ENCODE data around the gene KRTAP16-1. TPM values are rescaled to one million over a fixed set of nuclear protein-coding genes. Genes with fewer than 3 reads are reported as not detected.

The KRTAP16-1 gene
- total RNA-seq, 1 experiment from 2014 or later = not detected

- no peak overlapping the region for H3K4me3 ChIP-seq (ENCODE audit: low read length)
- BruUV-seq (replicated peaks) = no TSS peak
- no peaks in the 10 kb centered on the region for H3K9me3 ChIP-seq (ENCODE audit: low read length)
- ATAC-seq = no peak
- no peak overlapping the region for H2AFZ ChIP-seq (ENCODE audit: low read length)
- no peak for TF ChIP-seq EZH2phosphoT487 (IDR thresholded peaks at IDR 0.05; ENCODE audit: borderline replicate concordance, low read length)
- TF ChIP-seq EZH2 (IDR thresholded peaks at IDR 0.05; ENCODE audit: low read length, unreplicated experiment) = no peak
- TF ChIP-seq CTCF (conservative IDR thresholded peaks at IDR 0.05; ENCODE audit: low read depth, low read length) = no peak
- no peak for DNase-seq
- H3K27me3 ChIP-seq (ENCODE audit: low read length) = no peaks in the 10 kb centered on the region
- no peak overlapping the region for H3K27ac ChIP-seq (ENCODE audit: low read length)
- H3K4me1 ChIP-seq (ENCODE audit: insufficient read depth, low read length) = no peaks in the 10 kb centered on the region
- no peaks in the 10 kb centered on the region for H4K20me1 ChIP-seq (ENCODE audit: low read length)
- H3K36me3 ChIP-seq (ENCODE audit: low read depth, low read length) = no peaks in the 10 kb centered on the region
- no peak overlapping the region for H3K4me2 ChIP-seq (ENCODE audit: low read length)
- H3K79me2 ChIP-seq (ENCODE audit: low read length) = no peaks in the 10 kb centered on the region
- CTCF ChIA-PET = no interaction called here
- intact Hi-C loops (cut with micrococcal nuclease) = no loop called here
- H3F3A ChIP-seq (ENCODE audit: low read length, unreplicated experiment) = no peaks in the 10 kb centered on the region
- H3K9ac ChIP-seq (ENCODE audit: low read length) = no peak overlapping the region
- POLR2A ChIA-PET (ENCODE audit: unreplicated experiment) = no interaction called here
- no peaks in the 10 kb centered on the region for H3K9me2 ChIP-seq (replicated peaks; ENCODE audit: low read length)
These were observed 6.1 kb downstream of the KRTAP16-1 start for GRCh38 chr17:41302981-41303380.

GRCh38 chr17:41301916-41302901 lies 6.9 kb downstream of the KRTAP16-1 start, which contains the start of gene KRTAP29-1:
TSS of gene KRTAP29-1 (minus strand) at chr17:41302851. CDS start at chr17:41302851, 0 bp downstream.
- H2AFZ ChIP-seq (ENCODE audit: low read length) = no peak within 1 kb of the TSS
- intact Hi-C loops (cut with micrococcal nuclease) = no loop called here
- H3K27ac ChIP-seq (ENCODE audit: low read length) = no peak within 1 kb of the TSS
- no peaks in the 10 kb centered on the region for H3K4me1 ChIP-seq (ENCODE audit: insufficient read depth, low read length)
- H3K36me3 ChIP-seq (ENCODE audit: low read depth, low read length) = no peaks in the 10 kb centered on the region
- no TSS peak for BruUV-seq (replicated peaks)
- H3K9me2 ChIP-seq (replicated peaks; ENCODE audit: low read length) = no peaks in the 10 kb centered on the region
- ATAC-seq (no peak), DNase-seq (no peak)
- no peak within 1 kb of the TSS for H3K4me3 ChIP-seq (ENCODE audit: low read length)
- ChIA-PET CTCF (no interaction called here), POLR2A (ENCODE audit: unreplicated experiment) (no interaction called here)
- TF ChIP-seq CTCF (conservative IDR thresholded peaks at IDR 0.05; ENCODE audit: low read depth, low read length) (no peak), EZH2 (IDR thresholded peaks at IDR 0.05; ENCODE audit: low read length, unreplicated experiment) (no peak), EZH2phosphoT487 (IDR thresholded peaks at IDR 0.05; ENCODE audit: borderline replicate concordance, low read length) (no peak)
- H3F3A ChIP-seq (ENCODE audit: low read length, unreplicated experiment) = no peaks in the 10 kb centered on the region
- H4K20me1 ChIP-seq (ENCODE audit: low read length) = no peaks in the 10 kb centered on the region
- H3K9me3 ChIP-seq (ENCODE audit: low read length) = no peaks in the 10 kb centered on the region
- no peak within 1 kb of the TSS for H3K9ac ChIP-seq (ENCODE audit: low read length)
- H3K4me2 ChIP-seq (ENCODE audit: low read length) = no peak within 1 kb of the TSS
- H3K27me3 ChIP-seq (ENCODE audit: low read length) = no peaks in the 10 kb centered on the region
- H3K79me2 ChIP-seq (ENCODE audit: low read length) = no peaks in the 10 kb centered on the region
